Heart left ventricle (tissue), 13 donors: ENCODE results near the gene CCDC87.

Experiments used
- POLR2A ChIP-seq, 2 donors: fragments of 450-650 bp; IDR thresholded peaks; one replicate each; pipeline ENCODE4 v1.6.1; 2017; ENCODE audit warnings: antibody characterized with exemption in 2 of 2, mild to moderate bottlenecking in 2 of 2, moderate library complexity in 2 of 2
- TF ChIP-seq, protein P1 (sequence below), 12 donors: fragments of 200-600 bp; sonication (generic) in 4 of 12; IDR thresholded peaks; one replicate each; pipeline versions ENCODE4 v1.5.0 to v1.8.0; 2018 to 2022; ENCODE audit warnings: antibody characterized with exemption in 12 of 12, mild to moderate bottlenecking in 5 of 12
- donor health status: ischemic (EF 13 %, LVEDD 7.1; RV severe dilation, severe dysfunction).
- donor health status: DM: no; HTN: yes; CAD: no.
- donor health status: DM: no; HTN: no; CAD: no.
- donor health status: ischemic (EF 25% LVEDD 6.9; RV normal size, moderate dysfunction).
- donor health status: ischemic (EF 25% LVEDD 5.7; RV mildly dilated, moderate dysfunction).
- donor health status: ischemic (EF 35%, LVEDD 5.7; RV mildly dilated, moderate dysfunction).
- donor health status: nonischemic (EF 11% LVEDD 7.7; RV severe dilation, severe dysfunction).
- donor health status: DM: yes; HTN: yes; CAD: no.
- donor health status: PGD.
- donor health status: ischemic (EF 29% LVEDD 5.4; RV normal size, mild dysfunction).
- donor health status: nonischemic (EF 23%, LVEDD 6.1; RV moderate dilation, normal function).

DNA sequence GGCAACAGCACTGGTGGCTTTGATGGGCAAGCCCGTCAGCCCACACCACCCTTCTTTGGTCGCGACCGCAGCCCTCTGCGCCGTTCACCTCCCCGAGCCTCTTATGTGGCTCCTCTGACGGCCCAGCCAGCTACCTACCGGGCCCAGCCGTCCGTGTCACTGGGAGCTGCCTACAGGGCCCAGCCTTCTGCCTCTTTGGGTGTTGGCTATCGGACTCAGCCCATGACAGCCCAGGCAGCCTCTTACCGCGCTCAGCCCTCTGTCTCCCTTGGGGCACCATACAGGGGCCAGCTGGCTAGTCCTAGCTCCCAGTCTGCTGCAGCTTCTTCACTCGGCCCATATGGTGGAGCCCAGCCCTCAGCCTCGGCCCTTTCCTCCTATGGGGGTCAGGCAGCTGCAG is 31.6 kb upstream of the CCDC87 start:
- TF ChIP-seq, protein P1, sequence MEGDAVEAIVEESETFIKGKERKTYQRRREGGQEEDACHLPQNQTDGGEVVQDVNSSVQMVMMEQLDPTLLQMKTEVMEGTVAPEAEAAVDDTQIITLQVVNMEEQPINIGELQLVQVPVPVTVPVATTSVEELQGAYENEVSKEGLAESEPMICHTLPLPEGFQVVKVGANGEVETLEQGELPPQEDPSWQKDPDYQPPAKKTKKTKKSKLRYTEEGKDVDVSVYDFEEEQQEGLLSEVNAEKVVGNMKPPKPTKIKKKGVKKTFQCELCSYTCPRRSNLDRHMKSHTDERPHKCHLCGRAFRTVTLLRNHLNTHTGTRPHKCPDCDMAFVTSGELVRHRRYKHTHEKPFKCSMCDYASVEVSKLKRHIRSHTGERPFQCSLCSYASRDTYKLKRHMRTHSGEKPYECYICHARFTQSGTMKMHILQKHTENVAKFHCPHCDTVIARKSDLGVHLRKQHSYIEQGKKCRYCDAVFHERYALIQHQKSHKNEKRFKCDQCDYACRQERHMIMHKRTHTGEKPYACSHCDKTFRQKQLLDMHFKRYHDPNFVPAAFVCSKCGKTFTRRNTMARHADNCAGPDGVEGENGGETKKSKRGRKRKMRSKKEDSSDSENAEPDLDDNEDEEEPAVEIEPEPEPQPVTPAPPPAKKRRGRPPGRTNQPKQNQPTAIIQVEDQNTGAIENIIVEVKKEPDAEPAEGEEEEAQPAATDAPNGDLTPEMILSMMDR (IDR thresholded peaks at IDR 0.05), result no peak
- TF ChIP-seq POLR2A (IDR thresholded peaks at IDR 0.05), result no peak
